Choroid plexus epithelial cell (primary cell): ENCODE measurements around the gene MC5R.

Source experiments
- DNase-seq: peaks from one replicate; pipeline ENCODE4 v3.0.0-alpha.2; 2010; ENCODE audit warnings: low read depth
- H3K4me3 ChIP-seq: 2 replicates; pipeline ENCODE4 v1.5.1; 2011; ENCODE audit warnings: low read depth, mild to moderate bottlenecking, control low read depth, low read length, moderate library complexity
- CTCF ChIP-seq: conservative IDR thresholded peaks from 2 replicates; pipeline ENCODE4 v1.5.1; 2011; ENCODE audit warnings: low read depth, mild to moderate bottlenecking, control low read depth, inconsistent platforms, low read length, moderate library complexity

MC5R gene

DNA sequence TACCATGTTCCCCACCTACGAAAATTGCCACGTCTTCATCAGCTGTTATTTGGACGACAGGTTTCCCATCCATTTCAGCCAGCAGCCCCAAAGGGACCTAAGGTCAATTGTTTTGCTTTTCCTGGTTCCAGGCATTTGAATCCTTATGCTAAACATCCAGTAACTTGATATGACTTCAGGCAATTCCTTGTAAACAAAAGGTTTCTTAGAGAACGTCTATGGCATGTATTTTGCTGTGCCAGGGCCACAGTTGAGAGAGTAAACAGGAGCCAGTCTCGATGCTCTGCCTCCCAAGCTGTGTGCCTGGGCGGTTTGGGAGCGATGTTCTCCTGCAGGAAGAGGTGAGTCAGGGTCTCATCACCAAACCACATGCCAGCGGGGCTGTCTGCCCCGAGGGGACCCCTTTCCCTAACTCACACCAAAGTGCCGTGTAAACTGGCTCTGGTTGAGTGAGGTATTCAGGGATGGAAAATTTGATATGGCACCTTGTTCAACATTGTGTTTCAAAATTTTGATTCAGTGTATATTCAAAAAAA lies 12.9 kb upstream of the MC5R start:
- DNase-seq, result no peak
- TF ChIP-seq CTCF, result no peak
- no peak overlapping the region for H3K4me3 ChIP-seq

GRCh38 chr18:13811993-13812392 lies 12.0 kb upstream of the MC5R start:
- H3K4me3 ChIP-seq, result no peak overlapping the region
- TF ChIP-seq CTCF, result peak; percentile 47
- peak; percentile 4 for DNase-seq

GRCh38 chr18:13813271-13813849 lies 10.6 kb upstream of the MC5R start:
- peak; percentile 88 for TF ChIP-seq CTCF
- no peak overlapping the region for H3K4me3 ChIP-seq
- DNase-seq, result peak; percentile 74

DNA sequence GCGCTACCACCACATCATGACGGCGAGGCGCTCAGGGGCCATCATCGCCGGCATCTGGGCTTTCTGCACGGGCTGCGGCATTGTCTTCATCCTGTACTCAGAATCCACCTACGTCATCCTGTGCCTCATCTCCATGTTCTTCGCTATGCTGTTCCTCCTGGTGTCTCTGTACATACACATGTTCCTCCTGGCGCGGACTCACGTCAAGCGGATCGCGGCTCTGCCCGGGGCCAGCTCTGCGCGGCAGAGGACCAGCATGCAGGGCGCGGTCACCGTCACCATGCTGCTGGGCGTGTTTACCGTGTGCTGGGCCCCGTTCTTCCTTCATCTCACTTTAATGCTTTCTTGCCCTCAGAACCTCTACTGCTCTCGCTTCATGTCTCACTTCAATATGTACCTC lies 2.3 kb downstream of the MC5R start:
- no peak overlapping the region for H3K4me3 ChIP-seq
- no peak for TF ChIP-seq CTCF
- DNase-seq, result no peak

GRCh38 chr18:13831864-13832508 lies 8.0 kb downstream of the MC5R start:
- TF ChIP-seq CTCF, result no peak
- DNase-seq, result no peak
- H3K4me3 ChIP-seq, result no peak overlapping the region

GRCh38 chr18:13834496-13835015 lies 10.6 kb downstream of the MC5R start:
- no peak for TF ChIP-seq CTCF
- no peak for DNase-seq
- no peak overlapping the region for H3K4me3 ChIP-seq
